PC-9 (cell line): ENCODE measurements around the gene MSL1. TPM values are rescaled to one million over a fixed set of nuclear protein-coding genes. Genes with fewer than 3 reads are reported as not detected.

Source experiments
- BruUV-seq: library from RNA; stranded (reverse); fragments of 400-500 nt; replicated peaks from 2 replicates; lab custom pipeline; 2021; lab: Mats Ljungman, UMichigan
- CTCF ChIA-PET: fragments of 300-600 bp; sonication (Branson Sonifier 250); formaldehyde crosslinking; loops from one replicate; lab custom pipeline; 2022; ENCODE audit warnings: antibody characterized with exemption; lab: Charles Lee
- POLR2A ChIA-PET: fragments of 300-600 bp; sonication (Branson Sonifier 250); formaldehyde crosslinking; loops from one replicate; lab custom pipeline; 2022; ENCODE audit warnings: antibody characterized with exemption; ENCODE audit not compliant: unreplicated experiment; lab: Charles Lee
- DNase-seq, 2 experiments: peaks; one replicate each; pipeline versions ENCODE4 v3.0.0 to v3.0.0-alpha.2; 2015 to 2022; ENCODE audit warnings: mixed read lengths in 1 of 2
- H2AFZ ChIP-seq: fragments of 200-600 bp; sonication (generic); 2 replicates; pipeline ENCODE4 v1.8.1; 2017; ENCODE audit warnings: antibody characterized with exemption
- H3F3A ChIP-seq: fragments of 200-600 bp; sonication (generic); 2 replicates; pipeline ENCODE4 v1.8.1; 2017; ENCODE audit warnings: antibody characterized with exemption, mild to moderate bottlenecking, low read depth; ENCODE audit not compliant: insufficient read depth
- H3K27ac ChIP-seq: fragments of 200-600 bp; sonication (generic); 2 replicates; pipeline ENCODE4 v1.6.1; 2016; ENCODE audit warnings: mixed run types
- H3K27me3 ChIP-seq: fragments of 200-600 bp; sonication (generic); 2 replicates; pipeline ENCODE4 v1.6.1; 2016; ENCODE audit warnings: low read depth, mixed run types; ENCODE audit not compliant: insufficient read depth
- H3K36me3 ChIP-seq: fragments of 200-600 bp; sonication (generic); 2 replicates; pipeline ENCODE4 v1.6.1; 2016; ENCODE audit warnings: low read depth, mixed run types
- H3K4me1 ChIP-seq: fragments of 200-600 bp; sonication (generic); replicated peaks from 2 replicates; pipeline ENCODE4 v1.6.1; 2016; ENCODE audit warnings: mixed run types; ENCODE audit not compliant: insufficient read depth
- H3K4me2 ChIP-seq: fragments of 200-600 bp; sonication (generic); 2 replicates; pipeline ENCODE4 v1.6.1; 2017; ENCODE audit warnings: mixed run types
- H3K4me3 ChIP-seq: fragments of 200-600 bp; sonication (generic); 2 replicates; pipeline ENCODE4 v1.6.1; 2016; ENCODE audit warnings: mixed run types
- H3K79me2 ChIP-seq: fragments of 200-600 bp; sonication (generic); 2 replicates; pipeline ENCODE4 v1.6.1; 2017; ENCODE audit warnings: low read depth, mixed run types
- H3K9me2 ChIP-seq: fragments of 200-600 bp; sonication (generic); 2 replicates; pipeline ENCODE4 v1.8.1; 2017; ENCODE audit warnings: mild to moderate bottlenecking; ENCODE audit not compliant: insufficient read depth
- H3K9me3 ChIP-seq: fragments of 200-600 bp; sonication (generic); 2 replicates; pipeline ENCODE4 v1.8.1; 2016; ENCODE audit warnings: low read depth; ENCODE audit not compliant: insufficient read depth
- H4K20me1 ChIP-seq: fragments of 200-600 bp; sonication (generic); 2 replicates; pipeline ENCODE4 v1.8.1; 2017; ENCODE audit not compliant: insufficient read depth
- EZH2 ChIP-seq: fragments of 200-600 bp; sonication (generic); IDR thresholded peaks from 2 replicates; pipeline ENCODE4 v1.8.0; 2017; ENCODE audit warnings: antibody characterized with exemption, low read depth
- intact Hi-C: fragments of 100-400 bp; cut with micrococcal nuclease; formaldehyde crosslinking; loops from one replicate; pipeline ENCODE4 v1.10.0; 2022; ENCODE audit not compliant: unreplicated experiment
- total RNA-seq: library from RNA; stranded (reverse); gene quantifications from 2 replicates; pipeline ENCODE4 v1.2.3, GENCODE V29; 2021
- TF ChIP-seq, protein P1 (sequence below): fragments of 200-600 bp; sonication (generic); conservative IDR thresholded peaks from 2 replicates; pipeline ENCODE4 v1.6.1; 2017; ENCODE audit warnings: mixed run types, antibody characterized with exemption, mild to moderate bottlenecking, moderate library complexity

MSL1 gene
- total RNA-seq, 1 experiment from 2014 or later, result 61.8 TPM

DNA sequence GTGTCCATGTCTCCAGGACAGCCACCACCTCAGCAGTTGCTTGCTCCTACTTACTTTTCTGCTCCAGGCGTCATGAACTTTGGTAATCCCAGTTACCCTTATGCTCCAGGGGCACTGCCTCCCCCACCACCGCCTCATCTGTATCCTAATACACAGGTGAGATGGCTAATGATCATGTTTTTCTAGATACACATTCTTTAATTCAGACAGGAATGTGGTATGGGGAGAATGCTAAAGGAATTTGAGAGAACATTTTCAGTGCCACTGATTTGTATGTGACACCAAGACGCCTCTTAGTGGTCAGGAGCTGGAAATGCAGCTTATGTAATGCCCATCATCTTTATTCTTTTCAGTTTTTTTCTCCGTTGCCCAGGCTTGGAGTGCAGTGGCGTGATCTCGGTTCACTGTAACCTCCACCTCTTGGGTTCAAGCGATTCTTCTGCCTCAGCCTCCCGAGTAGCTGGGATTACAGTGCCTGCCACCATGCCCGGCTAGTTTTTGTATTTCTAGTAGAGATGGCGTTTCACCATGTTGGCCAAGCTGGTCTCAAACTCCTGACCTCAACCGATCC, 46.6 kb downstream of the MSL1 start:
- no TSS peak for BruUV-seq
- ChIA-PET POLR2A (interaction anchor here (0.6 kb wide), 1 partner anchor 210 kb away, joined by 5 read pairs; no protein-coding TSS in a partner anchor), CTCF (interaction anchor here (0.5 to 2.0 kb wide), 6 partner anchors 28 to 621 kb away, joined by 3 to 8 read pairs (median 4); partner anchors contain the start of gene CASC3)
- peak overlapping the region; percentile 23; the same call in 1 of the 2 replicates for H3K4me2 ChIP-seq
- H3K9me3 ChIP-seq, result no peaks in the 10 kb centered on the region
- intact Hi-C loops, result loop anchor here (1.0 to 5.0 kb wide), 4 partner anchors 55 to 546 kb away; no protein-coding TSS in a partner anchor
- peak; percentile 50 to 92 for DNase-seq
- H4K20me1 ChIP-seq, result no peaks in the 10 kb centered on the region; the same call in 1 of the 2 replicates
- peaks cover 6% of the 10 kb centered on the region; the same call in 1 of the 2 replicates for H3K4me1 ChIP-seq
- no peak overlapping the region for H3K4me3 ChIP-seq
- H3F3A ChIP-seq, result peaks cover 34% of the 10 kb centered on the region; the same call in 1 of the 2 replicates
- no peaks in the 10 kb centered on the region for H3K27me3 ChIP-seq
- H2AFZ ChIP-seq, result no peak overlapping the region
- H3K79me2 ChIP-seq, result no peaks in the 10 kb centered on the region
- no peak overlapping the region for H3K27ac ChIP-seq
- H3K36me3 ChIP-seq, result peaks cover 42% of the 10 kb centered on the region
- H3K9me2 ChIP-seq, result no peaks in the 10 kb centered on the region
- no peak for TF ChIP-seq EZH2
- TF ChIP-seq, protein P1, sequence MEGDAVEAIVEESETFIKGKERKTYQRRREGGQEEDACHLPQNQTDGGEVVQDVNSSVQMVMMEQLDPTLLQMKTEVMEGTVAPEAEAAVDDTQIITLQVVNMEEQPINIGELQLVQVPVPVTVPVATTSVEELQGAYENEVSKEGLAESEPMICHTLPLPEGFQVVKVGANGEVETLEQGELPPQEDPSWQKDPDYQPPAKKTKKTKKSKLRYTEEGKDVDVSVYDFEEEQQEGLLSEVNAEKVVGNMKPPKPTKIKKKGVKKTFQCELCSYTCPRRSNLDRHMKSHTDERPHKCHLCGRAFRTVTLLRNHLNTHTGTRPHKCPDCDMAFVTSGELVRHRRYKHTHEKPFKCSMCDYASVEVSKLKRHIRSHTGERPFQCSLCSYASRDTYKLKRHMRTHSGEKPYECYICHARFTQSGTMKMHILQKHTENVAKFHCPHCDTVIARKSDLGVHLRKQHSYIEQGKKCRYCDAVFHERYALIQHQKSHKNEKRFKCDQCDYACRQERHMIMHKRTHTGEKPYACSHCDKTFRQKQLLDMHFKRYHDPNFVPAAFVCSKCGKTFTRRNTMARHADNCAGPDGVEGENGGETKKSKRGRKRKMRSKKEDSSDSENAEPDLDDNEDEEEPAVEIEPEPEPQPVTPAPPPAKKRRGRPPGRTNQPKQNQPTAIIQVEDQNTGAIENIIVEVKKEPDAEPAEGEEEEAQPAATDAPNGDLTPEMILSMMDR, result peak; percentile 90

DNA sequence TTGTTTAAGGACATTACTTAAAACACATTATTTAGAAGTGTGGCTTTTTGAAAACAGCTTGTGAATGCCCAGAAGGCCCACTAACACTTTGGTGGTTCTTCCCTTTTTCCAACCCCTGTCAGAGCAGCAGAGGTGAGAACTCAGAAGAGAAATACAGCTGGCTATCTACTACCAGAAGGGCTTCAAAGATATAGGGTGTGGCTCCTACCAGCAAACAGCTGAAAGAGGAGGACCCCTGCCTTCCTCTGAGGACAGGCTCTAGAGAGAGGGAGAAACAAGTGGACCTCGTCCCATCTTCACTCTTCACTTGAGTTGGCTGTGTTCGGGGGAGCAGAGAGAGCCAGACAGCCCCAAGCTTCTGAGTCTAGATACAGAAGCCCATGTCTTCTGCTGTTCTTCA, 48.6 kb downstream of the MSL1 start:
- no peak overlapping the region for H3K4me3 ChIP-seq
- H3K4me1 ChIP-seq, result peaks cover 6% of the 10 kb centered on the region; the same call in 1 of the 2 replicates
- DNase-seq, result no peak
- H4K20me1 ChIP-seq, result no peaks in the 10 kb centered on the region; the same call in 1 of the 2 replicates
- H3K27ac ChIP-seq, result no peak overlapping the region
- no peak overlapping the region for H3K4me2 ChIP-seq
- intact Hi-C loops, result no loop called here
- no peaks in the 10 kb centered on the region for H3K9me2 ChIP-seq
- BruUV-seq, result no TSS peak
- no peaks in the 10 kb centered on the region for H3K27me3 ChIP-seq
- TF ChIP-seq, protein P1, result no peak
- no peak for TF ChIP-seq EZH2
- peaks cover 38% of the 10 kb centered on the region for H3F3A ChIP-seq
- POLR2A ChIA-PET, result no interaction called here
- H3K36me3 ChIP-seq, result peaks cover 33% of the 10 kb centered on the region
- H2AFZ ChIP-seq, result no peak overlapping the region
- H3K9me3 ChIP-seq, result no peaks in the 10 kb centered on the region
- H3K79me2 ChIP-seq, result no peaks in the 10 kb centered on the region
- CTCF ChIA-PET, result interaction anchor here (1.0 kb wide), 1 partner anchor 113 kb away, joined by 5 read pairs; no protein-coding TSS in a partner anchor

DNA sequence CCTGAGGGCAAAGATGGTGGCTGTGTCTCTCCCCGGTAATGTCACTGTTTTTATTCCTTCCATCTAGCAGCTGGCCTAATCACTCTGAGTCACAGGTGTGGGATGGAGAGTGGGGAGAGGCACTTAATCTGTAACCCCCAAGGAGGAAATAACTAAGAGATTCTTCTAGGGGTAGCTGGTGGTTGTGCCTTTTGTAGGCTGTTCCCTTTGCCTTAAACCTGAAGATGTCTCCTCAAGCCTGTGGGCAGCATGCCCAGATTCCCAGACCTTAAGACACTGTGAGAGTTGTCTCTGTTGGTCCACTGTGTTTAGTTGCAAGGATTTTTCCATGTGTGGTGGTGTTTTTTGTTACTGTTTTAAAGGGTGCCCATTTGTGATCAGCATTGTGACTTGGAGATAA, 50.0 kb downstream of the MSL1 start:
- Histone ChIP-seq H2AFZ (no peak overlapping the region), H3F3A (peaks cover 41% of the 10 kb centered on the region), H3K27ac (no peak overlapping the region), H3K36me3 (peaks cover 27% of the 10 kb centered on the region), H3K79me2 (no peaks in the 10 kb centered on the region), H3K9me2 (no peaks in the 10 kb centered on the region), H4K20me1 (no peaks in the 10 kb centered on the region; the same call in 1 of the 2 replicates), H3K4me1 (peaks cover 16% of the 10 kb centered on the region), H3K9me3 (no peaks in the 10 kb centered on the region), H3K4me3 (no peak overlapping the region), H3K27me3 (no peaks in the 10 kb centered on the region), H3K4me2 (no peak overlapping the region)
- no peak for TF ChIP-seq EZH2
- TF ChIP-seq, protein P1, result no peak
- no TSS peak for BruUV-seq
- CTCF ChIA-PET, result no interaction called here
- POLR2A ChIA-PET, result no interaction called here
- intact Hi-C loops, result no loop called here
- no peak for DNase-seq
